MM.1S (cell line): Measurements from ENCODE around the gene CDKN2A.

Experiments used
- DNase-seq: peaks from one replicate; pipeline ENCODE4 v3.0.0-alpha.2; 2015
- H2AFZ ChIP-seq: fragments of 300-600 bp; sonication (generic); 2 replicates; pipeline ENCODE4 v1.6.0; 2016; ENCODE audit warnings: antibody characterized with exemption, low read length
- H3F3A ChIP-seq: fragments of 300-600 bp; sonication (generic); 2 replicates; pipeline ENCODE4 v1.6.1; 2016; ENCODE audit warnings: mild to moderate bottlenecking, antibody characterized with exemption, low read length, moderate library complexity, mixed read lengths; ENCODE audit not compliant: insufficient read depth
- H3K27ac ChIP-seq: fragments of 300-600 bp; sonication (generic); 2 replicates; pipeline ENCODE4 v1.5.1; 2016; ENCODE audit warnings: mild to moderate bottlenecking, low read length
- H3K27me3 ChIP-seq: fragments of 300-600 bp; sonication (generic); replicated peaks from 2 replicates; pipeline ENCODE4 v1.6.0; 2016; ENCODE audit warnings: low read length; ENCODE audit not compliant: insufficient read depth
- H3K36me3 ChIP-seq: fragments of 300-600 bp; sonication (generic); replicated peaks from 2 replicates; pipeline ENCODE4 v1.6.1; 2016; ENCODE audit warnings: mild to moderate bottlenecking, low read length, mixed read lengths; ENCODE audit not compliant: insufficient read depth
- H3K4me1 ChIP-seq: fragments of 300-600 bp; sonication (generic); 2 replicates; pipeline ENCODE4 v1.6.1; 2016; ENCODE audit warnings: low read length, mixed read lengths
- H3K4me2 ChIP-seq: fragments of 300-600 bp; sonication (generic); 2 replicates; pipeline ENCODE4 v1.6.0; 2016; ENCODE audit warnings: low read depth, low read length
- H3K4me3 ChIP-seq: fragments of 300-600 bp; sonication (generic); 2 replicates; pipeline ENCODE4 v1.5.1; 2016; ENCODE audit warnings: low read length, mixed read lengths
- H3K79me2 ChIP-seq: fragments of 300-600 bp; sonication (generic); 2 replicates; pipeline ENCODE4 v1.6.1; 2016; ENCODE audit warnings: mixed run types, low read length, mixed read lengths
- H3K9ac ChIP-seq: fragments of 300-600 bp; sonication (generic); 2 replicates; pipeline ENCODE4 v1.6.1; 2016; ENCODE audit warnings: low read length, mixed read lengths
- H3K9me2 ChIP-seq: fragments of 300-600 bp; sonication (generic); replicated peaks from 2 replicates; pipeline ENCODE4 v1.6.1; 2016; ENCODE audit warnings: mild to moderate bottlenecking, low read length, mixed read lengths; ENCODE audit not compliant: insufficient read depth
- H3K9me3 ChIP-seq: fragments of 300-600 bp; sonication (generic); replicated peaks from 2 replicates; pipeline ENCODE4 v1.6.1; 2016; ENCODE audit warnings: mild to moderate bottlenecking, low read length, mixed read lengths; ENCODE audit not compliant: insufficient read depth
- H4K20me1 ChIP-seq: fragments of 300-600 bp; sonication (generic); 2 replicates; pipeline ENCODE4 v1.6.1; 2016; ENCODE audit warnings: mild to moderate bottlenecking, low read length, moderate library complexity, mixed read lengths; ENCODE audit not compliant: insufficient read depth
- CTCF ChIP-seq: fragments of 300-600 bp; sonication (generic); IDR thresholded peaks from 2 replicates; pipeline ENCODE4 v1.5.1; 2016; ENCODE audit warnings: antibody characterized with exemption, low read length, mixed read lengths
- EZH2 ChIP-seq: fragments of 300-600 bp; sonication (generic); optimal IDR thresholded peaks from 2 replicates; pipeline ENCODE3; 2017; ENCODE audit warnings: low read depth, mild to moderate bottlenecking, antibody characterized with exemption, low read length, mixed read lengths
- EZH2phosphoT487 ChIP-seq: fragments of 300-600 bp; sonication (generic); IDR thresholded peaks from 2 replicates; pipeline ENCODE4 v1.6.1; 2018; ENCODE audit warnings: antibody characterized with exemption, low read length

The CDKN2A gene

DNA sequence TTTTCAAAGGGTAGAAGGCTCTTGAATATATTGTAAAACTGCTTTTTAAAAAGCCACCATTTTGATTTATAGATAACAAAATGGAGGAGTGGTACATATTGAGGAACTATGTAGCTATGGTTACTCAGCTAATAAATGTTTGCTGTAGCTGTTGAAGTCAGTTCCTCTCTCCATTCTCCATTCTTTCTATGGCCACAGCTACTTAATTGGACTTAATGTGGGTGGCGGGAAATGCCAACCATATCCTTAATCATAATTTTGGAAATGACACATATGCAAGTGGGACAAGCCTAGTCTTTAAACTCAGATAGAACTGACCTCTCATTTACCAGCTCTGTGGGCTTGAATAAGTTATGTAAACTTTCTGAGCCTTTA is 10.6 kb downstream of the CDKN2A start:
- no peaks in the 10 kb centered on the region for H4K20me1 ChIP-seq
- H3K36me3 ChIP-seq: no peaks in the 10 kb centered on the region
- no peak overlapping the region for H3K4me3 ChIP-seq
- no peaks in the 10 kb centered on the region for H3K27me3 ChIP-seq
- no peaks in the 10 kb centered on the region for H3K4me1 ChIP-seq
- no peaks in the 10 kb centered on the region for H3K79me2 ChIP-seq
- no peak for DNase-seq
- H3K9me3 ChIP-seq: no peaks in the 10 kb centered on the region
- no peak overlapping the region for H3K9ac ChIP-seq
- H3F3A ChIP-seq: no peaks in the 10 kb centered on the region
- TF ChIP-seq EZH2 (no peak), EZH2phosphoT487 (no peak), CTCF (no peak)
- H3K9me2 ChIP-seq: no peaks in the 10 kb centered on the region
- H2AFZ ChIP-seq: no peak overlapping the region
- H3K27ac ChIP-seq: no peak overlapping the region
- no peak overlapping the region for H3K4me2 ChIP-seq

GRCh38 chr9:21982861-21983560 is 11.2 kb downstream of the CDKN2A start:
- no peaks in the 10 kb centered on the region for H4K20me1 ChIP-seq
- H3K4me2 ChIP-seq: no peak overlapping the region
- H3K79me2 ChIP-seq: no peaks in the 10 kb centered on the region
- no peaks in the 10 kb centered on the region for H3K36me3 ChIP-seq
- no peak overlapping the region for H2AFZ ChIP-seq
- DNase-seq: no peak
- no peaks in the 10 kb centered on the region for H3K9me3 ChIP-seq
- H3K27ac ChIP-seq: no peak overlapping the region
- H3K27me3 ChIP-seq: no peaks in the 10 kb centered on the region
- H3F3A ChIP-seq: no peaks in the 10 kb centered on the region
- H3K9me2 ChIP-seq: no peaks in the 10 kb centered on the region
- H3K4me3 ChIP-seq: no peak overlapping the region
- TF ChIP-seq EZH2phosphoT487 (no peak), CTCF (no peak), EZH2 (no peak)
- H3K9ac ChIP-seq: no peak overlapping the region
- no peaks in the 10 kb centered on the region for H3K4me1 ChIP-seq

GRCh38 chr9:21982391-21982790 is 11.8 kb downstream of the CDKN2A start:
- Histone ChIP-seq H3K9me3 (no peaks in the 10 kb centered on the region), H3K4me3 (no peak overlapping the region), H3K9ac (no peak overlapping the region), H3K79me2 (no peaks in the 10 kb centered on the region), H3K4me2 (no peak overlapping the region), H3K4me1 (no peaks in the 10 kb centered on the region), H3K27me3 (no peaks in the 10 kb centered on the region), H3K9me2 (no peaks in the 10 kb centered on the region), H2AFZ (no peak overlapping the region), H3K27ac (no peak overlapping the region), H3F3A (no peaks in the 10 kb centered on the region), H4K20me1 (no peaks in the 10 kb centered on the region), H3K36me3 (no peaks in the 10 kb centered on the region)
- no peak for DNase-seq
- TF ChIP-seq EZH2 (no peak), CTCF (no peak), EZH2phosphoT487 (no peak)
